WI38 (cell line): ENCODE results near the gene SLC13A3.

Experiments
- H3K4me3 ChIP-seq: 2 replicates; pipeline ENCODE4 v1.5.1; 2011; ENCODE audit warnings: low read depth, mild to moderate bottlenecking, control low read depth, low read length
- TF ChIP-seq, protein P1 (sequence below): IDR thresholded peaks from 2 replicates; pipeline ENCODE4 v1.5.1; 2012; ENCODE audit warnings: low read depth, mild to moderate bottlenecking, control low read depth, low read length

SLC13A3 gene

DNA sequence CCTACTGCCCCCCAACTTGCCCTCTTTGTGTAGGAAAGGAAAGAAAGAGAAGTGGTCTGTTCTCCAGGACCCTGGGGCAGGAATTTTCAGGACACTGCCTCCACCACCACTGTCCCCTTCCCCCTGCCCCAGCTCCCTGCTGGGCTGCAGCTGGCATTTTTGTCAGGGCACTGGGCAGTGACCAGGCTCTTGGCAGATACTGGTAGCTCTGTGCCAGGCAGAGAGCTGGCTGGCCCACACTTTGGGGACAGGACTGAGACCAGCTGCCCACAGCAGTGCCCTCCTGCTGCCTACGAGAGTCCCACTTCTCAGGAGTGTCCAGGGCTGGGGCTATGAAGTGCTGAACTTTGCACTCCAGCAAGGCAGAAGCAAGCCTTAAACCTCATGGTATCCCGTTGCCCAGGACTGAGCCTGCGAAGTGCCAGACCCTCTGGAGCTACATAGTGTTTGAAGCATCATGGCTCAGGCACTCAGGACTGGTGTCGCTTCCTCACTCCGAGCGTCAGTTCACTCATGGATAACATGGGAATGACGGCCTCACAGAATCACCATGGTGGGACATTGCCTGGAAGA lies 19.3 kb downstream of the SLC13A3 start:
- TF ChIP-seq, protein P1, sequence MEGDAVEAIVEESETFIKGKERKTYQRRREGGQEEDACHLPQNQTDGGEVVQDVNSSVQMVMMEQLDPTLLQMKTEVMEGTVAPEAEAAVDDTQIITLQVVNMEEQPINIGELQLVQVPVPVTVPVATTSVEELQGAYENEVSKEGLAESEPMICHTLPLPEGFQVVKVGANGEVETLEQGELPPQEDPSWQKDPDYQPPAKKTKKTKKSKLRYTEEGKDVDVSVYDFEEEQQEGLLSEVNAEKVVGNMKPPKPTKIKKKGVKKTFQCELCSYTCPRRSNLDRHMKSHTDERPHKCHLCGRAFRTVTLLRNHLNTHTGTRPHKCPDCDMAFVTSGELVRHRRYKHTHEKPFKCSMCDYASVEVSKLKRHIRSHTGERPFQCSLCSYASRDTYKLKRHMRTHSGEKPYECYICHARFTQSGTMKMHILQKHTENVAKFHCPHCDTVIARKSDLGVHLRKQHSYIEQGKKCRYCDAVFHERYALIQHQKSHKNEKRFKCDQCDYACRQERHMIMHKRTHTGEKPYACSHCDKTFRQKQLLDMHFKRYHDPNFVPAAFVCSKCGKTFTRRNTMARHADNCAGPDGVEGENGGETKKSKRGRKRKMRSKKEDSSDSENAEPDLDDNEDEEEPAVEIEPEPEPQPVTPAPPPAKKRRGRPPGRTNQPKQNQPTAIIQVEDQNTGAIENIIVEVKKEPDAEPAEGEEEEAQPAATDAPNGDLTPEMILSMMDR, result no peak

DNA sequence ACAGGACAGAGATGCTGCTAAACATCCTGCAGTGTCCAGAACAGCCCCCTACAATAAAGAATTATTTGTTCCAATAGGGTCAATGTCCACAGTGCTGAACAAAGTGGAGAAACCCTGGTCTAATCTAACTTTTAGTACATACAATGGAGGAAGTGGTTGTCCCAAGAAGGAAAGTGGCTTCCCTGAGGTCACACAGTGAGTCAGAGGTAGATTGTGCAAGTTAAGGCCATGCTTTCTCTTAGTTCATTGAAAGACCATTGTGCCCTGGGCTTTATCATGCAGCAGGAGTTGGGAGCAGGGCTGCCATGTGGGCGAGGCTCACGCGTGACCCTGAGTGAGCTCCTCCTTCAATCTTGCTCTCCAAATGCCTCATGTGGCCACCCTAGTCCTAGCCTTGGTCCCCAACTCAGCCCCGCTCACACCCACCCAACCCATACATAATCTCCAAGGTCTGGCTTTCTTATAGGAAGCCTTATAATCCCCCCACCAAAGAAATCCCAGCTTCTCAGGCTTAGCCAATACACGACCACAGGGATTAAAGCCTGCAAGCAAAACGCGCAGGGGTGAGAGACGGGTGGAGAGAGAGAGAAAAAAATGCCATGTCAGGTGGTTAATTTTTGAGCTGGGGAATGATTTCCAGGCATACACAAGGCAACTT lies 19.9 kb downstream of the SLC13A3 start:
- TF ChIP-seq, protein P1, result no peak
- H3K4me3 ChIP-seq, result no peak overlapping the region

More for the DNA sequence above, 19.3 kb downstream of the SLC13A3 start:
- H3K4me3 ChIP-seq, result no peak overlapping the region

DNA sequence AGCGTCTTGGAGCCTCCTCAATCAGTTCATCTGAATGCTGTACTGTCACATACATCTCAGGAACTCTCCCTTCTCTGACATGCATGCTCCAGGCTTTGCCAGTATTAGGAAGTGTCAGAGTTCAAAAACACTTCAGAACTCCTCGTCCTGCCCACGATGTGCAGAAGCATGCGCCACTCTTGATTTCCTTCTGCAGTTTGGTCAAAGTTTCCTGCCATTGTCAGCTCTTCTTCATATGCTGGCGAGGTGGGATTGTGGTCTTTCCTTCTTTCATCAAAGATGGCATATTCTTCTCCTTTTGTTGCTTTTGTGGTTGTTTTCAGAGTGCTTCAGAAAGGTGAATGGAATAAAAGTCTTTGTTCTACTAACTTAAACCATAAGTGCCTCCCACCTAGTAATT lies 21.0 kb downstream of the SLC13A3 start:
- no peak overlapping the region for H3K4me3 ChIP-seq
- TF ChIP-seq, protein P1, result no peak

DNA sequence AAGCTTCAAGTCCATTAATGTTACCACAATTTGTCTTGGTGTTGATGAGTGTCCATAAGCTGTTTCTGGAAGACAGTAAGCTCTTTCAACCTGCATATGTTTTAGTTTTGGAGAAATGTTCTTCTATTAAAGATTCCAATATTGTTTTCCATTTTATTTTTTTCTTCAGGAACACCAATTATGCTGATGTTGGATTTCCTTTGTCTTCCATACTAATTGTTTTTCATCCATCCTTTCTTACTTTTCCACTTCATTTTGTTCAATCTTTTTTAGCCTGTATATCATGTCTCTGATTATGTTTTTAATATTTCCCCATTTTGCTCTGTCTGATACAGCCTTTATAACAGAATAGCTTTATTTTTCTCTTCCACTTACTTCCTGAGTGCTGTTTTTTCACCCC lies 21.9 kb downstream of the SLC13A3 start:
- no peak overlapping the region for H3K4me3 ChIP-seq
- TF ChIP-seq, protein P1, result no peak

DNA sequence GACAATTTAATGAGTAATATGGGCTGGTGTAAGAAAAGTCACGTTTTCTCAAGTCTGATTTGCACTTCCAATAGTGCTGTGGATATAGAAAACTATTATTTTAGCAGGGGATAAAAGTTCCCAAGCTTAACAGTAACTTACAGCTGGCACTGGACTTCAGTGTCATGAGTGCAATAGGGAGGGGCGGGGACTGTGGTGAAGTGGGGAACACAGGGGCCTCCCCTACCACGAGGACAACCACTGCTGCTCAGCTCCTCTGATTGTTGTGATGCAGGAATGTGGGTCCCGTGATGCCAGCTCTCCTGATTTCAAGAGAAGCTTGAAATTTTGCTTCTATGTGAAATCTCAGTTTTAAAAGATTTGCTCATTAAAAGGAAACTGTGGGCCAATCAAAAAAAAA lies 24.0 kb downstream of the SLC13A3 start:
- TF ChIP-seq, protein P1, result no peak
- H3K4me3 ChIP-seq, result no peak overlapping the region

DNA sequence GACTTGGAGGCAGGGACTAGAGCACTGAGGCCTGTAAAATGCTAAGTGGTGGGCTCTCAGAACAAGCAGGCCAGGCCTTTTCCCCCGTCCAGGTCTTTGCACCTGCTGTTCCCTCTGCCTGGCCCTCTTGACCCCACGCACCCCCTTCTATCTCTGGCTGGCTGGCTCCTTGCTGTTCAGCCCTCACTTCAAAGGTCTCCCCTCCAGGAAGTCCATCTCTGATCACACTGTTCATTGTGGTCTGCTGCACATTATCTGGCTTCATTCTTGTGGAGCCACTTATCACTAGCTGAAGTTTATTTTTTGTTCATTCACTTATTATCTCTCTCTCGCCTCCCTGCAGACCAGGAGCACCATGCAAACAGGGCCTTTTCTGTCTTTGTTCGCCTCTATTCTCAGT lies 24.5 kb downstream of the SLC13A3 start:
- H3K4me3 ChIP-seq, result no peak overlapping the region
- TF ChIP-seq, protein P1, result no peak

DNA sequence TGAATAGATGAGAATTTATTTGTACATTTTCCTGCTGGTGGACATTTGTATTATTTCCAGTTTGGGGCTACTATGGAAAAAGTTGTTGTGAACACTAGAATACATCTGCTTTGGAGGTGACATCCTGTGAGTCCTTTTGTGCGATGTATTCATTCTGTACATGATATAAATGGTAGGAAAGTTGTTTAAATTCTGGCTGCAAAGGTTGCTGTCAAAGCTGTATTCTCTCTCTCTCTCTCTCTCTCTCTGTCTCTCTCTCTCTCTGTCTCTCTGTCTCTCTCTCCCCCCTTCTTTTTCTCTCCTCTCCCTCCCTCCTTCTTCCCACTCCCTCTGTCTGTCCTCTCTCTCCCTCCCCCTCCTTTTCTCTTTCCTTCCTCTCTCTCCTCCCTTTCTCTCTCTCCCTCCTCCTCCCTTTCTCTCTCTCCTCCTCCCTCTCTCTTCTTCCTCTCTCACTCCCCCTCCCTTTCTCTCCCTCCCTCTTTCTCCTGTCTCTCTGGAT lies 25.3 kb downstream of the SLC13A3 start:
- TF ChIP-seq, protein P1, result no peak
- H3K4me3 ChIP-seq, result no peak overlapping the region
